ENCODE results near the gene IGSF10.

The IGSF10 gene

GRCh38 chr3:151477591-151478334 is 16.9 kb upstream of the IGSF10 start:
- TF ChIP-seq CTCF (IDR thresholded peaks at IDR 0.05; ENCODE audit: low read depth, low read length) = no peak
- no peak for DNase-seq (ENCODE audit: extremely low read depth, low read depth)

- TF ChIP-seq CTCF (IDR thresholded peaks at IDR 0.05; ENCODE audit: low read depth, low read length) = no peak
- DNase-seq (ENCODE audit: extremely low read depth, low read depth) = no peak
Measured at GRCh38 chr3:151476344-151477018, 15.6 kb upstream of the IGSF10 start.

- DNase-seq (ENCODE audit: extremely low read depth, low read depth) = no peak
- peak; percentile 84 for TF ChIP-seq CTCF (IDR thresholded peaks at IDR 0.05; ENCODE audit: low read depth, low read length)
Measured at GRCh38 chr3:151468284-151468917, 7.5 kb upstream of the IGSF10 start.

- TF ChIP-seq CTCF (IDR thresholded peaks at IDR 0.05; ENCODE audit: low read depth, low read length) = no peak
- DNase-seq (ENCODE audit: extremely low read depth, low read depth) = no peak
Measured at GRCh38 chr3:151467069-151467468, 6.2 kb upstream of the IGSF10 start.

GRCh38 chr3:151462991-151463390 is 2.1 kb upstream of the IGSF10 start:
- DNase-seq (ENCODE audit: extremely low read depth, low read depth) = no peak
- no peak for TF ChIP-seq CTCF (IDR thresholded peaks at IDR 0.05; ENCODE audit: low read depth, low read length)

- DNase-seq (ENCODE audit: extremely low read depth, low read depth) = no peak
- no peak for TF ChIP-seq CTCF (IDR thresholded peaks at IDR 0.05; ENCODE audit: low read depth, low read length)
Measured at GRCh38 chr3:151462278-151462780, 1.5 kb upstream of the IGSF10 start.

- TF ChIP-seq CTCF (IDR thresholded peaks at IDR 0.05; ENCODE audit: low read depth, low read length) = no peak
- no peak for DNase-seq (ENCODE audit: extremely low read depth, low read depth)
Measured at GRCh38 chr3:151460228-151460627, 633 bp downstream of the IGSF10 start.
